GM13977 (cell line): ENCODE data around the gene SLC35D2.
"Not testable (repeated sequence)": the region's sequence is repeated elsewhere in the genome, so short reads cannot be mapped to it uniquely, and the experiment has no call there.

ENCODE experiments used
- DNase-seq: peaks from one replicate; pipeline ENCODE4 v3.0.0; 2012; ENCODE audit warnings: low spot score
- CTCF ChIP-seq: IDR thresholded peaks from 2 replicates; pipeline ENCODE4 v1.5.1; 2012; ENCODE audit warnings: mild to moderate bottlenecking, control low read depth; ENCODE audit not compliant: insufficient read depth; ENCODE audit errors: extremely low read depth, missing control alignments
- in situ Hi-C: fragments of 300-500 bp; cut with MboI; formaldehyde crosslinking; loops from one replicate; pipeline ENCODE4 v1.12.0; 2022; ENCODE audit warnings: low sequenced_read_pairs, low pct_unique_long_range_greater_than_20kb, mixed read lengths, inconsistent platforms; ENCODE audit not compliant: unreplicated experiment

SLC35D2 gene

GRCh38 chr9:96309850-96310249 lies 73.7 kb downstream of the SLC35D2 start:
- no peak for TF ChIP-seq CTCF
- in situ Hi-C loops = loop anchor here (10.0 kb wide), 1 partner anchor 75 kb away; no protein-coding TSS in a partner anchor
- no peak for DNase-seq

GRCh38 chr9:96306958-96307357 lies 76.6 kb downstream of the SLC35D2 start:
- in situ Hi-C loops, DNase-seq: not testable (repeated sequence)

GRCh38 chr9:96305171-96305570 lies 78.3 kb downstream of the SLC35D2 start:
- no peak for DNase-seq
- no peak for TF ChIP-seq CTCF
- in situ Hi-C loops = no loop called here

- in situ Hi-C loops = no loop called here
- TF ChIP-seq CTCF = no peak
- DNase-seq = no peak
These were observed 79.3 kb downstream of the SLC35D2 start for GRCh38 chr9:96304230-96304629.

GRCh38 chr9:96302021-96302420 lies 81.5 kb downstream of the SLC35D2 start, which contains the start of gene HSD17B3:
HSD17B3 (minus strand) TSS chr9:96302176; CDS start chr9:96302104, 72 bp downstream.
- DNase-seq = no peak
- in situ Hi-C loops = no loop called here
- TF ChIP-seq CTCF = no peak

- DNase-seq = no peak
- no peak for TF ChIP-seq CTCF
- in situ Hi-C loops = no loop called here
These were observed 83.7 kb downstream of the SLC35D2 start for GRCh38 chr9:96299823-96300222.

- DNase-seq = no peak
- no peak for TF ChIP-seq CTCF
- in situ Hi-C loops = no loop called here
These were observed 89.4 kb downstream of the SLC35D2 start for GRCh38 chr9:96294159-96294545.
